ENCODE measurements around the gene KDF1.

Gene KDF1

DNA sequence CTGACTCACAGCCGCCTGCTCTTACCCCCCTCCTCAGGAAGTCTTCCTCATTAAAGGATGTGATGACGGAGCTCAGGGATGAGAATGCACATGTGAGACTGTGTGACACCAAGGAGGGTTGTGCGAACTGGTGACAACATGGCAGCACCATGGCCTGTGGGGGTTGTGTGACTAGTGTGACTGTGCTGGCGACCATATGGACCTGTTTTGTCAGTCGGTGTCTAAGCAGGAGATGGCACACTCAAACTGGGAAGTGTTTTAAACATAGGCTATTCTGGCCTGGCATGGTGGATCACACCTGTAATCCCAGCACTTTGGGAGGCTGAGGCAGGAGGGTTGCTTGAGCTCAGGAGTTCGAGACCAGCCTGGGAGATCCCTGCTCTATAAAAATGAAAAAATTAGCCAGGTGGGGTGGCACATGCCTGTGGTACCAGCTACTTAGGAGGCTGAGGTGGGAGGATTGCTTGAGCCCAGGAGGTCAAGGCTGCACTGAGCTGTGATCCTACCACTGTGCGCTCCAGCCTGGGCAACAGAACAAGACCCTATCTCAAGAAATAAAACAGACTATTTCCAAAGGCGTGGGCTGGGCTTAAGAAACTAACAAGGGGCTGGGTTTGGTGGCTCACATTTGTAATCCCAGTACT is 40.7 kb upstream of the KDF1 start:
- Histone ChIP-seq H3K36me3 (ENCODE audit: low read length) (no peaks in the 10 kb centered on the region), H3K9me3 (ENCODE audit: insufficient read depth, low read length) (no peaks in the 10 kb centered on the region), H3K4me3 (ENCODE audit: insufficient read depth, low read length, poor library complexity, severe bottlenecking) (no peak overlapping the region), H3F3A (ENCODE audit: insufficient read depth) (no peaks in the 10 kb centered on the region), H3K9me2 (replicated peaks; ENCODE audit: insufficient read depth, low read length) (no peaks in the 10 kb centered on the region), H2AFZ (ENCODE audit: low read depth, low read length, severe bottlenecking) (no peak overlapping the region), H3K27me3 (ENCODE audit: low read length) (no peaks in the 10 kb centered on the region), H3K4me2 (ENCODE audit: low read depth, low read length, poor library complexity, severe bottlenecking) (no peak overlapping the region), H4K20me1 (ENCODE audit: low read depth, low read length) (no peaks in the 10 kb centered on the region), H3K79me2 (ENCODE audit: insufficient read depth, low read length) (no peaks in the 10 kb centered on the region), H3K9ac (ENCODE audit: low read length) (no peak overlapping the region), H3K27ac (ENCODE audit: low read depth, low read length) (no peak overlapping the region)
- TF ChIP-seq EZH2phosphoT487 (conservative IDR thresholded peaks at IDR 0.05; ENCODE audit: low read length), result no peak
- TF ChIP-seq, protein P1, sequence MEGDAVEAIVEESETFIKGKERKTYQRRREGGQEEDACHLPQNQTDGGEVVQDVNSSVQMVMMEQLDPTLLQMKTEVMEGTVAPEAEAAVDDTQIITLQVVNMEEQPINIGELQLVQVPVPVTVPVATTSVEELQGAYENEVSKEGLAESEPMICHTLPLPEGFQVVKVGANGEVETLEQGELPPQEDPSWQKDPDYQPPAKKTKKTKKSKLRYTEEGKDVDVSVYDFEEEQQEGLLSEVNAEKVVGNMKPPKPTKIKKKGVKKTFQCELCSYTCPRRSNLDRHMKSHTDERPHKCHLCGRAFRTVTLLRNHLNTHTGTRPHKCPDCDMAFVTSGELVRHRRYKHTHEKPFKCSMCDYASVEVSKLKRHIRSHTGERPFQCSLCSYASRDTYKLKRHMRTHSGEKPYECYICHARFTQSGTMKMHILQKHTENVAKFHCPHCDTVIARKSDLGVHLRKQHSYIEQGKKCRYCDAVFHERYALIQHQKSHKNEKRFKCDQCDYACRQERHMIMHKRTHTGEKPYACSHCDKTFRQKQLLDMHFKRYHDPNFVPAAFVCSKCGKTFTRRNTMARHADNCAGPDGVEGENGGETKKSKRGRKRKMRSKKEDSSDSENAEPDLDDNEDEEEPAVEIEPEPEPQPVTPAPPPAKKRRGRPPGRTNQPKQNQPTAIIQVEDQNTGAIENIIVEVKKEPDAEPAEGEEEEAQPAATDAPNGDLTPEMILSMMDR (IDR thresholded peaks at IDR 0.05; ENCODE audit: insufficient read depth, low read length, poor library complexity, severe bottlenecking), result no peak

DNA sequence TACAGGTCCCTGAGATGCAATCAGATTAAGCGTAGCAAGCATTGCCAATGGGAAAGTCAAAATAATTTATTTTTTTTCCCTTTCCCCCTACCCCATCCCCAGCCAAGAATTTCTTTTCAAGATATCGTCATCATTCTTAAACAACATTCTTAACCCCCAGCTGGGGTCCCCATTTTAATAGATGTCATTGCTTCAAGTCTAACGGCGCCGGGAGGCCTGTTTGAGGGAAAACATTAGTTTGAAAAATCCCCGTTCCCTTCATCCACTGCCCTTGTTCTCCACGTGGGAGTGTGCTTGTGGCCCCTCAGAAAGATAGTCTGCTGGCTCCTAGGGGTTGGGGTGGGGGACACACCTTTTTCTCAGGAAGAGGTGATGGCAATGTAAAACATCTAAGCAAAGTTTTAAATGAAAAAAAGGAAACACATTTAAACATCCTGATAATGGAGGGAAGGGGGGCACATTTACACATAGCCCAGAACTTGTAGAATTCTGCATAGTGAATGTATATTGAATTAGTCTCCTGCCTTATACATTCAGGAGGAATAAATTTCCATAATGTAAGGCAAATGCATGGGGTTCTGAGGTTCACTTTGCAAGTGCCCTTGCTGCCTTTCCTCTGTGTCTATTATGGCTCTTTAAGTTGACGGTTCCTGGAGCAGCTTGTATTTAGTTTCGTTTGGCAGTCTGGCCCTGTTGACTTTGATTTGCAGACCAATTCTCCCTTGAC is 40.0 kb upstream of the KDF1 start:
- H3F3A ChIP-seq (ENCODE audit: insufficient read depth), result no peaks in the 10 kb centered on the region
- no peak overlapping the region for H2AFZ ChIP-seq (ENCODE audit: low read depth, low read length, severe bottlenecking)
- H3K27ac ChIP-seq (ENCODE audit: low read depth, low read length), result no peak overlapping the region
- no peak overlapping the region for H3K9ac ChIP-seq (ENCODE audit: low read length)
- no peaks in the 10 kb centered on the region for H4K20me1 ChIP-seq (ENCODE audit: low read depth, low read length)
- no peaks in the 10 kb centered on the region for H3K9me2 ChIP-seq (replicated peaks; ENCODE audit: insufficient read depth, low read length)
- H3K4me2 ChIP-seq (ENCODE audit: low read depth, low read length, poor library complexity, severe bottlenecking), result no peak overlapping the region
- TF ChIP-seq EZH2phosphoT487 (conservative IDR thresholded peaks at IDR 0.05; ENCODE audit: low read length), result no peak
- TF ChIP-seq, protein P1 (IDR thresholded peaks at IDR 0.05; ENCODE audit: insufficient read depth, low read length, poor library complexity, severe bottlenecking), result no peak
- H3K4me3 ChIP-seq (ENCODE audit: insufficient read depth, low read length, poor library complexity, severe bottlenecking), result no peak overlapping the region
- no peaks in the 10 kb centered on the region for H3K36me3 ChIP-seq (ENCODE audit: low read length)
- H3K9me3 ChIP-seq (ENCODE audit: insufficient read depth, low read length), result no peaks in the 10 kb centered on the region
- no peaks in the 10 kb centered on the region for H3K79me2 ChIP-seq (ENCODE audit: insufficient read depth, low read length)
- no peaks in the 10 kb centered on the region for H3K27me3 ChIP-seq (ENCODE audit: low read length)

DNA sequence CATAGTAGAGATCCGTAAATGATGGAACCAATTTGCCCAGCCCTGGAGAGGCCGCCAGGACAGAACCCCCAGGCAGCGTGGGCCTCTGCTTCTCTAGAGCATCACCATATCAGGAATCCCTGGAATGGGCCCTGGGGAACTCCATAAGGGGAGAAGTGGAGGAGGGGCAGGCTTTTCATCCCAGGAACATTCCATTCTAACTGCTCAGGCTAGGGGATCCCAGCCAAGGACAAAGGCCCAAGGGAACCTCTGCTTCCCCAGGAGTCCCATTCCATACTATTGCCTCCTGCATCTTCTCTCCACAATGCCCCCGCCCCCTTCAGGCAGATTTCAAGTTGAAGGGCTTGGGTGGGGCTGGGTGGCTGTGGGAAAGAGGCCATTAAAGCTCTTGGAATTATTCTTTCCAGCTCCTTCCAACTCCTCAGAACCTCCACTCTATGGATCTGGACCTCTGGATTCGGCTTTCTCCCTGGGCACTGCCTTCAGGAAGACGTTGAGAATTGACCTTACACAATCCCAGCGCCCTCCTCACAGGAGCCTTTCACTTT is 39.2 kb upstream of the KDF1 start:
- H3K9me2 ChIP-seq (replicated peaks; ENCODE audit: insufficient read depth, low read length), result no peaks in the 10 kb centered on the region
- H4K20me1 ChIP-seq (ENCODE audit: low read depth, low read length), result no peaks in the 10 kb centered on the region
- no peaks in the 10 kb centered on the region for H3K36me3 ChIP-seq (ENCODE audit: low read length)
- no peaks in the 10 kb centered on the region for H3K79me2 ChIP-seq (ENCODE audit: insufficient read depth, low read length)
- no peak overlapping the region for H3K4me2 ChIP-seq (ENCODE audit: low read depth, low read length, poor library complexity, severe bottlenecking)
- H3F3A ChIP-seq (ENCODE audit: insufficient read depth), result no peaks in the 10 kb centered on the region
- H3K9me3 ChIP-seq (ENCODE audit: insufficient read depth, low read length), result no peaks in the 10 kb centered on the region
- no peak overlapping the region for H3K27ac ChIP-seq (ENCODE audit: low read depth, low read length)
- H3K9ac ChIP-seq (ENCODE audit: low read length), result no peak overlapping the region
- no peak overlapping the region for H3K4me3 ChIP-seq (ENCODE audit: insufficient read depth, low read length, poor library complexity, severe bottlenecking)
- no peak overlapping the region for H2AFZ ChIP-seq (ENCODE audit: low read depth, low read length, severe bottlenecking)
- H3K27me3 ChIP-seq (ENCODE audit: low read length), result no peaks in the 10 kb centered on the region
- TF ChIP-seq, protein P1 (IDR thresholded peaks at IDR 0.05; ENCODE audit: insufficient read depth, low read length, poor library complexity, severe bottlenecking), result no peak
- no peak for TF ChIP-seq EZH2phosphoT487 (conservative IDR thresholded peaks at IDR 0.05; ENCODE audit: low read length)
